Activated gamma-delta T cell treated with Interleukin-2 at 50 U/mL for 16 hours (primary cell): Measurements from ENCODE around the gene C1orf87.

Experiments used
- DNase-seq: peaks from one replicate; pipeline ENCODE4 v3.0.0-alpha.2; 2020

The C1orf87 gene

DNA sequence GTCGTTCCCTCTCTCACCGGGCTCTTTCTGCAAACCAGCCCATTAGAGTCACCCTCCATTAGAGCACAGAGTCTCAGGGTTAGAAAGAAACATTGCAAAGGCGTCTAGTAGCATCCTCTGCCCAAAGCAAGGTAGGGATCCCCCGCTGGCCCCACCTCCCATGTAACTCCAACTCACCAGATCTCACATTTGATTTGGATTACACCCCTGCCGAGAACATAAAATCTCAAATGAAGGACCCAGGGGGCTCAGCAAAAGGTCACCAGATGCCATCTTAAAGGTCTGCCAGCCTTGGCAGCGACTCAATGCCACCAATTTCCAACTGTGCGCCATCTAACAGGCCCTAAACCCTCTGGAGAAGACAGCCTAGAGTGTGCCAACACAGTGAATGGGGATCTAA is 14.1 kb downstream of the C1orf87 start:
- DNase-seq, result no peak

DNA sequence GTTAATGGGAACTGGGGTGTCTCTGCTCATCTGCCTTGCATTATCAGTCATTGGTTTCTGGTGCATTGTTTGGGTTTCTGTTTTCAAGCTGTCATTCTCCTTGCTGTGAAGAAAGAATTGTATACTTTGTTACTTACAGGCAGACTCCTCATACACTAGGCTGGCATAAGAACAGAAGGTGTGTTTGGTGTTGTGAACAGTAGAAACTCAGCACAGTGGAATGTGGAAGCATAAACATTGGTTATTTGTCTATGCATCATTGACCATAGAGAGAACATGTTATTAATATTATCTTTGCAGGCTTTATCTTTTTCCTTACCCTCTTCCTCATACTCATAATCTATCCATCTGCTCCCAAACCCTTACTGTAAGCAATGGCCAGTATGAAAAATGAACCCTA is 18.2 kb downstream of the C1orf87 start:
- no peak for DNase-seq

DNA sequence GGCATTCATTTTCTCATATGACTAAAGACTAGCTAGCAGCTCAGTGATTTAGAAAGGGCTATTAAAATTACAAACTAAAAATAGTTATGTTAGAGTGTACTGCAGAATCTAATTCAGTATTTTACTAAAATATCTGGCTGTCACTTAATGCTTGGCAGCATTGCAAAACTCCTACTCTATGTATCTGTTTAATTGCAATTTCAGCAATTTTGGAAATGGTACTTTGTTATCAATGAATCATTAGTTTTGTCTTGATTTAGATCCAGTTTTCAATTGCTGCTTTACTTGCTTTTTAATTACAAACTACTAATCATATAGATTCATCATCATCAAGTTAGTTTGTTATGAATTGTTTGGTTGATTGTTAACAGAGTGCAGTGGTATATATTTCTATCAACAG is 19.2 kb downstream of the C1orf87 start:
- no peak for DNase-seq

DNA sequence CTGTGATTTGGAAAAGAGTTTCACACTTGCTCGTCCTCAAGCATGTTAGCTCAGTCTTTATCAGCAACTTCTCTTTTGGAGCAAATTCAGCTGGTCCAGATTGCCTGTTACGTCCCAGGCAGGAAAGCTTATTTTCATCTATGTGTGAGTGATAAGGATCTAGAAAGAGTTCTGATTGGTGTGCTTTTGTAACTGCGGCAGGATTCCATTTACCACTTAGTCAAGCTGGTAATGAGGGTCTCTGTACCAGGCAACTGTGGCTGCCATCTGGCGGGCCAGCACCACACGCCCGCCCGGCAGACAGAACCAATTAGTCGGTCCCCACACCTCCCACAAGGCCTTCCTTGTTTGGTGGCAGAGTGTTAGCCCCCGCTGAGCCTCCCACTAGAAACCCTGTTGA is 21.0 kb downstream of the C1orf87 start:
- no peak for DNase-seq

DNA sequence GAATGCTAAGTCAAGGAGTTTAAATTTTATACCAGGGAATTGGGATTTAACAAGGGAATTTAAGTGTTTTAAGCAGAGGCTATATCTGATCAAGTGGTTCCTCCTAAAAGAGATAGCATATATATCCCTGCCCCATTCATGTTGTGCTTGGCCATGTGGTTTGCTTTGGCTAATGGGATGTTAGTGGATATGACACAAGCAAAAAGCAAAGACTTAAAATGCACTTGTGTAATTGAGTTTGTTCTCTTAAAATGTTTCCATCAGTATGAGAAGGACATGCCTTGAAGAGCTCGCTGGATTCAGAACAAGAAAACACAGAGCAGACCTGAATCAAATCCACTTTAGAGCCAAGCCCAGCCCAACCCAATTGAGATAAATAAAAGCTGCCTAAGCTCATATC is 22.4 kb downstream of the C1orf87 start:
- DNase-seq, result no peak

DNA sequence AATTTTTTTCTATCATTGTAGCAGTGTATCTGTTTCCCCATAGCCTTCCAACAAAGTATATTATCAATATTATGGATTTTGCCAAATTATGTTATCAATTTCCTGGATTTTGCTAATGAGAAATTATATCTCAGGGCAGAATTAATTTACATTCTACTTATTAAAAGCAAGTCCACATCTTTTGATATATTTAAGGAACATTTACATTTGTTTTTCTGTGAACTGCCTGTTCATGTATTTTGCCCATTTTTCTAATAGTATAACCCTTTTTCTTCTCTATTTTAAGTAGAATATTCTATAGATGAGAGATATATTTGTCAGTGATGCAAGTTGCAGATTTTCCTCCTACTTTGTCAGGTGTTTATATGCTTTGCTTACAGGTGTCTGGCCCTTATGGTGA is 24.4 kb downstream of the C1orf87 start:
- DNase-seq, result no peak

DNA sequence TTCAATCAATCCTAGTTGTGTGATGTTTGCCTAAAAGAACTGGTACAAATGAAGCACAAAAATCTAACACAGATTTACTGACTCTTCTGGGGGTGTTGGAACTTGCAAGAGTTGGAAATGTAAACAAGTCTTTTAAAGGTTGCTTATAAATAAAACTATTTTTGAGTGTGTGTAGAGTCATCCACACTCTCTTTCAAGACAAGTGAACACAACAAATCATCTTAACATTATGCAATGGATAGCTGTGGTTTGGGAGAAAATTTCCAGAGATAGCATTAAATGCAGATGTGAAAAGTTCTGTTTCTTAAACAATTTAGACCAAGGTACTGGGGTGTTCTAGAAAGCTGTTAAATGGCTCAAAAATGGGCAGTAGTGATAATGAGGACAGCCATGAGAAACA is 28.7 kb downstream of the C1orf87 start:
- no peak for DNase-seq

DNA sequence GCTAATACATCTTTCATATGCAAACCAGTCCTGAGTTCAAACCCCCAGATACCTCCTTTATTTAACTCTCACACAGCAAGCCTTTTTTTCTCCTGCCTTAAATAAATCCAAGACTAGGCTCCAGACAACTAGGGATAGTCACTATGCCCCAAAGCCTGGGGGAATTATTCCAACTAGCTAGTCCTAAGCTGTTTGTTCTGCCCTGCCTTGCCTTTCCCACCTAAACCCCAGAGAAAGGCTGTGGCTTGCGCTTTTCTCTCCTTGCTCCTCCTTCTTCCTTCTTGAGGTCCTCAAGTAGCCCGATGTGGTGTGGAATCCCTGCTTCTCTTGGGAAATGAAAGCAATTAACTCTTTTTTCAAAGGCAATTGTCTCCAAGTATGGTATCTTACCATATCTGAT is 31.8 kb downstream of the C1orf87 start:
- DNase-seq, result no peak

DNA sequence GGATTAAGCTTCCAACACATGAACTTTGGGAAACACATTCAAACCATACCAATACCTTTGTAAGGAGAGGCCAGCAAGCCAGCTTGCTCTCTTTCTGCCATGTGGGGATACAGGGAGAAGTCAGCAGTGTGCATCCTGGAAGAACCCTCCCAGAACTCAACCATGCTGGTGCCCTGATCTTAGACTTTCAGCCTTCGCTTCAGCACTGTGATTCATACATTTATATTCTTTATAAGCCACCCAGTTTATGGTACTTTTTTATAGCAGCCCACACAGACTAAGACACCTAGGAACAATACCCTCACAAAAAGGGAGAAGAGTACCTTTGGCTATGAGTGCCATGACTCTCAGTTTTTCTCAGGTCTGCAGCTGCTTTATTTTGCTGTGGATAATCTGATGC is 35.9 kb downstream of the C1orf87 start:
- DNase-seq, result no peak

DNA sequence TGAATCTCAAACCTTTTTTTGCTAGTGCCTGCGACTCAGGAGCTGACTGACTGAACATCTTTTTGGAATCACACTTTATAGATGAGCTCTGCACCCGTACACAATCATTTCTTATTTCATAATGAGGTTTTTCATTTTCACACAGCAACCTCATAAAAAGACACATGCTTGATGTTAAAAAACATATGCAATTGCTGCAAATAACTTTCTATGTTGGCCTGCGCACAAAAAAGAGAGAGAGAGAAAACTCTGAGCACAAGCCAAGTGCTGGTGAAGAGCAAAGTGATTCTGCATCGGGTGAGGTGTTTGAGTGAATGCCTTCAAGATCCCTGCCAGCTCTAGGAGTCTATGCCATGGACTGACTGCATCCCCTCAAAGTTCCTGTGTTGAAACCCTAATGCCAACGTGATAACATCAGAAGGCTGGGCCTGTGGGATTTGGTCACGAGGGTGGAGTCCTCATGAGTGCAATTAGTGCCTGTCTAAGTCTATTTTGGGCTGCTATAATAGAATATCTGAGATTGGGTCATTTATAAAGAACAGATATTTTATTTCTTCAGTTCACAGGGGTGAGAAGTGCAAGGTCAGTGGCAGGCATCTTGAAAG is 36.6 kb downstream of the C1orf87 start:
- no peak for DNase-seq

DNA sequence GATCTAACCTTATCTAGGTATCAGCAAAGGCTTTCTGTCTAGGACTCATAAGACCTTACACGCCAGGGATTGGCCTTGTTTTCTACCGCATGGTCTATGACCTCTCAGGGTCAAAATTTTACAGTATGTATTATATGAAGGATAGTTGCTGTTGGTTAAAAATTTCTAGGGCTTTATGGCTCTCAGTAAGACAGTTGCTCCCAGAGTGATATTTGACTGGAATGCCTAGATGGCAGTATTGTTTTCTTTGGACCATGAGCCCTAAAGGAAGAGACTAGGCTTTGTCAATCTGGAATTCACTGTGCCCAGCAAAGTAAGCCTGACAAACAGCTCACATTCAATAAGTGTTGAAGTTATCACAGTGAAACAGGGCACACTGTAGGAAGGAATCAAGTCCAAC is 37.6 kb downstream of the C1orf87 start:
- DNase-seq, result no peak

DNA sequence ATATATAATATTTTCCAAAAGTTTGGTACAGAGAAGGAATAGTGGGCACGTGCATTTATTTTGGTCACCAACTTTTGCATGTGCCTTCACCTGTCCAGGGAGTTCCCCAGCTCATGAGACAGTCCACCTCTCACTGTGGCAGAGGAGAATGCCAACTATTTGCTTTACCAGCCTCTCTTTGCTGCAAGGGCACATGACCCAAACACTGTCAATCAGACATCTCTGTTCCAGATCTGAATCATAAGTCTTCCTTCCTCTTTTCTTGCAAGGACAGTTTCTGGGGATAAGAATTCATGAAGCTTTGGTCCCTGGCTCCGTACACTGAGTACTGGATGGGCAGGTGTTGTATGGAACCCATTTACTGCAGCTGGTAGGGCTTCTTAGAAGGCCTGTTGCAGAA is 38.6 kb downstream of the C1orf87 start:
- no peak for DNase-seq

DNA sequence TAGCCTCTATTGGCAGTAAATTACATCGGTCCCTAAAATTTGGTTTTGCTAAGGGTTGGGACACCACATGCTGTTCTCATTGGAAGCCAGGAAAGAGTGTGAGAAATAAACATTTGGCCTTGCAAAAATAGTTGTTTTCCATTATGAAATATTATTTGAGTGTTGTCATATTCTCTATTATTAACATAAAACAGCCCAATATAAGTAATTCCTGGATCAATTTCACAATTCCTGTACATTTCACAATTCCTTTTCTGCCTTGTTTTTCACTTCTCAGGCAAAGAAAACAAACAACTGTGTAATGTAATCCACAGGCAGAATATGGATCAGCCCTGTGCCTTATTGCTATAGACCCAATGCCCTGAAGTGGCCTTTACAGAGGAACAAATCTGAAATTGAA is 40.5 kb downstream of the C1orf87 start:
- no peak for DNase-seq

DNA sequence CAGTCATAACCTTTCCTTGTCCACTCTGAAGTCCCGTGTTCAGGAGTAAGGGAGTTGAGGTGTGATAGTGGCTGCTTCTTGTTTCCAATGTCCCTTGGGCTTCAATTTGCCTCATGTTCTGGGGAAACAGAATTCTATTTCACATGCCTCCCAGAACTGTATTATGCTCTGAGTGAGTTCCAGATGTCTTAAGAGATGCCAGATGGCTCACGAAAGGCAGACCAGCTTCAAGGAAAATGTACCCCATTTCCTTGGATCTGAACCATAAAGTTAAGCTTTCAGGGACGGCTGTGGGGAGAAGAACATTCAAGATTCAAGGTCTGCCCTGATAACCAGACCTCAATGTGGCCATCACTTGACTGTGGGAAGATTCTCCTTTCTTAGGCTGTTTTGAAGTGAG is 42.4 kb downstream of the C1orf87 start:
- DNase-seq, result no peak

DNA sequence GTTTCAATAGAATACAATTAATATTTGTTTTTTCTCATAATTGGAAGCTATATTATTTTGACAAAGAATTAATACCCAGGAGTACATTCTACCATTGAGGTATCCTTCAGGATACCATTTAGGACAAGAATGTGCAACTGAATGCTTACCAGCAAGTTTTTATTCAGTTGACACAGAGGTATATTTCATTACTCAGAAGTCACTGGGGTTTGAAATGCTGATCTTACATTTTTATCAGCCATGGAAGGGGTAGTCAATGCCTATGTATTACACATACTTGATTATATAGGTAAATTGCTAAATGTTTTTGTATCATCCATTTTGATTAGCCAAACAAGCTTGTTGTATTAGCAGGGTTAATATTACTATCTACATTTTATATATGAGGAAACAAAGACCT is 48.0 kb downstream of the C1orf87 start:
- no peak for DNase-seq

DNA sequence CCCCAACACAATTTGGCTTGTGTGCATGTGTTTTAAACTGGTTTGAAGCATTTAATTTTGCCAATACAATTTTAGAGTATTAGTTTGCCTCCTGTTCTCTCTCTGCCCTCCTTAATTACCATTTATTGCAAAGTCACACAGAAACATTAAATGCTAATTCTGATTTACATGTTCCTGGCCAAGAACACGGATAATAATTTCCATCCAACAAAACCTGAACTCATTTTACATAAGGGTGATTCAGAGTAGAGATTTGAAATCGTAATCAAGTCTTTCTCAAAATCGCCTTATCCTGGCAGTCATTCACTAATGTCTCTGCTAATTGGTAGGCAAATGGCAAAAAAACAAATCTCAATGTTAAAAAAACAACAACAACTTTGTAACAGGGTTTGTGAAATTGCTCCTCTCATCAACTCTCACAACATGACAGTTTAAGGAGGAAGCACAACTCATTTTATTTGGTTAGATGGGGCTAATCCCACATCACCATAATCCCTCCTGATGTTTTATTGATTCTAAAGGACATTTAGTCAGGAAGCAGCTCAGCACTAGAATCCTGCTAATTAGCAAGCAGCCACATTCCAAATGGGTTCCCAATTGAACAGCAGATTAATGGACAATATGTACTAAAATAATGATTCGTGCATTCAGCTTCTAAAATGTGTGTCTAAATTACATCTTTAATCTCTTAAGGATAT is 55.9 kb downstream of the C1orf87 start:
- no peak for DNase-seq

DNA sequence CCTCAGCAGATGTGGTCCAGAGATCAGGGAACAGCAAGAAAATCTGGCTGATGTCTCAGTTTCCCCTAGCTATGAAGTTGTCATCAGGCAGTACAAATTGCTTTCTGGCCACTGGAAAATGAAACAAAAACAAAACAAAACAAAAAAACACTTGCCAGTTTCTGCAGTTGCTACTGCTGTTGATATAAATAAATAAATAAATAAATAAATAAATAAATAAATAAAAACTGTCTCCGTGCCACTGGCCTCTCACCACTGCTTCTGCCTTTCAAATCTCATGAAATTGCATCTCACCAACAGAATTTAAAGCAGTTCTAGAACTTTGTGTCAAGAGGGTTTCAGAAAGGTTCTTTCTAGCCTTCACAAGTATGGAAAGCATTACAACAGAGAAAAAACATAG is 62.9 kb downstream of the C1orf87 start:
- no peak for DNase-seq

DNA sequence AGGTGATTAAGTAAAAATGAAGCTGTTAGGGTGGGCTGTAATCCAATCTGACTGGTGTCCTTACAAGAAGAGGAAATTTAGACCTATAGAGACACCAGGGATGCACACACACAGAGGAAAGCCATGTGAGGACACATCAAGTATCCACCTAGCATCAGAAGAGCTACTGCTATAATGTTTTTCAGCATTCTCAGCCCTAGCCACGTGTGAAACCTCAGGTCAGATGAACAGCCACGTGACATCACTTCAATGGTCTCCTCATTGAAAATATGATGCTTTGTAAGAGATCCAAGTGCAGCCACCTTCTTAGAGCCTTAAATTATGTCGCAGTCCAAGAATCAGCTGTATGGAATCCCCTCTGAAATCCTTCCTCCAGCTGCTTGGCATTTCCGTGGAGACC is 65.1 kb downstream of the C1orf87 start:
- DNase-seq, result no peak

DNA sequence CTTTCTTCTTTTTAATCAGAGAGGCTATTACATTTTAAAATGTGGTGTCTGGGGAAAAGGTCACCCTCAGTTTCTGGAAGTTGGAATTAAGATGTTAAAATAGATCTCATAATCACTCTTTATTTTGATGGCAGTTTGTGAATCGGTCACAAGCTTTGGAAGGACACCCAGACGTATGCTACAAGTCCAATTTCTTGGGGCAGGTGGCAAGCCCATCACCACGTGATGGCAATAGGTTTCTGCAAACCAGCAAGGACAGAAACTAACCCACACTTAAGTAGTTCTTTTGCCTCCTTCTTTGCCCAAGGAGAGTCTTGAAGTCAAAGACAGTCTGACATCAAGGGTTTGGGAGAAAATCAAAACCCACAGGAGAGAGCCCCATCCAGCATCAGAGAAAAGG is 72.9 kb downstream of the C1orf87 start:
- no peak for DNase-seq

DNA sequence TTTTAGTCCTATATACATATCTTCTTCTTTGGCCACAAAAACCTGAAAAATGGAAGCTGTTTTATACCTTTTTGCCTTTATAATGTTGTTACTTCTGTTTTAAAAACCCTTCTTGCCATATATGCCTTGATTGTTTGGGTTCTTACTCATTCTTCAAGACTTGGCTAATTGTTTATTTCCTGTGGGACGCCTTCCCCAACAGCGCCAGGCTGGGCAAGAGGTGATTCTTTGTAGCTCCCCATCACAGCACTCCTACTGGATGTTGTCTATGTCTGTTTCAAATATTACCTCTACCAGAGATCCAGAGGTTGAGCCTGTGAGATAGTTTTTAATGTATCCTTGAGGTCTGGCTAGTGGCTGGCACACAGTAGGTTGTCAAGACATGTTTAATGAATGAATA is 73.8 kb downstream of the C1orf87 start:
- no peak for DNase-seq

DNA sequence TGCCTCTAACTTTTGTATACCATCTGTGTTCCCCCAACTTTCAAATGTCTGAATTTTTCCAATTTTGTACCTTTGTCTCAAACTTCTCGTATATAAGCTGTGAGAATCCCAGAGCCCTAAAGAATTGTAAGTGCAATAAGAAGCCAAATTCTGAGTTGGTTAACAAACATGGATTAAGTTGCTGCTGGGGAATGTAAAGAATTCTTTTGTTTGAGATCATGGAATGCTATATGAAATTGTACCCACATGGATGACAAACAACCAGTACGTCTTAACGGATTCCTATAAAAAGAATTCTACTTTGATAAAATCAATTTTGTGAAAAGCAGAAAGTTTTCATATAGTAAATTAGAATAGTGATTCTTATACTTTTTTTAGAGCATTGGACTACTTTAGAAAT is 74.6 kb downstream of the C1orf87 start:
- DNase-seq, result no peak

DNA sequence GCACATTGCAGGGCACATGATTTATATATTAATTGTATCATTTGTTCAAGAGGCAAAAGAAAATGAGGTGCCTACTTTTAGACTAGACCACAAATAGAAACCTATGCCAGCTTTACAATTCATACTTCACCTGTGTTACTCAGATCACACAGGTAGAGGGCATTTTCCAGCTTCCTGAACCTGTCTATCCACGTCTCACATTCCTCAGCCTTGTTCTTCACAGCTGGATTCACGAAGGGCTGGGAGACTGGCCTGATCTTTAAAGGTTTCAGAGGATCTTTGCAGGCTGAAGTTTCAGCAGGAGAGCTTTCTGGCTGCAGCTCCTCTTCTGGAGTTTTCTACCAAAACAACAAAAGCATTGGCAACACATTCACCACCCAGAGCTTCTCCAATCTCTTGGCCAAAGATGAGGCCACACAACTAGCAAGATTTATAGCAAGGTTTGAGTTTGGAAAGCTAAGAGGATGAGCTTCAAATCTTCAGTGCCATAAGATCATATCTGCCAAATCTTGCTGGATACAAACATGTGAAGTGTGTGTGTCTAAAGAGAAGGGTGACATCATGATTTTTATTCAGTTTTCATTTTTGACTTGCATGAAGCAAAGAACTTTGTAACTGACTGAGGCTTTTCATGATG is 76.0 kb downstream of the C1orf87 start:
- DNase-seq, result no peak

DNA sequence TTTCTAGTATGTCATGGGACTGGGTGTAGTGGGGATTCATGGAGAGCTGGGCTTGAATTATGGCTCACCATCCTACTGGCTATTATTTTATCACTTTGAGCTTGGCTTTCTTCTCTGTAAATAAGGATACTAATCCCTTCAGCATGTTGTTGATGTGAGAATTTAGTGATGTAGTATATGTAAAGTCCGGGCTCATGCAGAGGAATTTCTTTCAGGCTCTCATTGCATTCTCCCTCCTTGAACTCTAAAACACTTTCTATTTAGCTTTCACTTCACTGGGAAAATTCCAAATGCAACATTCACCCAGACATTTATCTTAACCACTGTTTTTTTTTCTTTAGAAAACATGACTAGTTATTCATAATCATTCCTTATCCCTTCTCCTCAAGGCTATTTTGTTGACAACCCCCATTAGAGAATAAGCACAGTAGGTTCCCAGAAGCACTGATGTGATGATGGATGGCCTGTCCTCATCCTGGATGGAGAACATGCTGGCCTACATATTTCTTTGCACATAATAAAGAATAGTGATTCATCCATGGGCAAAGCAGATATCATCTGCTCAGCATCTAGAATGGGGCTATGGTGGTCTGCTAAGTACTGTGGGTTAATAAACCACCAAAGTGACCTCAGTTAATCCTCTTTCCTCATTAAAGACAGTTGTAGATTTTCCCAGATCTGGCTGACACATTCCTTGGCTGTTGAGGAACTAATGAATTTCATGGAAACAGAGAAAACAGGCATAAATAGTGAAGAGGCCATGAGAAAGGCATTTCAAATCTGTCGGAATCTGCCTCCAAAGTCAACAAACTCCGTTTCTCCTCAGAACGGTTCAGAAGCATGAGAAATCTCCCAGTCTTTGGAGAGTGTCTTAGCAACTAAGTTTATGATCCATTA is 79.0 kb downstream of the C1orf87 start:
- DNase-seq, result no peak
